ENCODE results near the gene FIP1L1. TPM values are rescaled to one million over a fixed set of nuclear protein-coding genes. Genes with fewer than 3 reads are reported as not detected.
A peak's percentile ranks its signal among the peaks of the same experiment; 100 is the strongest.

FIP1L1 gene
- total and polyA plus RNA-seq, 10 donors = 32.4 to 87.0 (median 59.9) TPM

GRCh38 chr4:53365486-53366300, 11.7 kb upstream of the FIP1L1 start, which contains the start of gene SCFD2:
Gene SCFD2 (minus strand): TSS chr4:53366061.
- TF ChIP-seq CTCF (IDR thresholded peaks at IDR 0.05 in 8 of 11, conservative IDR thresholded peaks at IDR 0.05 in 3 of 11) (no peak), POLR2A (IDR thresholded peaks at IDR 0.05) (no peak), POLR2AphosphoS5 (IDR thresholded peaks at IDR 0.05) (peak; percentile 73 to 90 (median 88))
- intact Hi-C loops (cut with DNase I; ENCODE audit: low total_unique reads) = no loop called here
- peak within 1 kb of the TSS; percentile 36 to 84 (median 80) for H3K27ac ChIP-seq
- no peaks in the 10 kb centered on the region for H3K9me3 ChIP-seq
- peaks cover 0 to 8% (median 0%) of the 10 kb centered on the region in 7 donors for H3K27me3 ChIP-seq (replicated peaks in 1 of 7)
- H3K4me3 ChIP-seq = peak within 1 kb of the TSS; percentile 85 to 100 (median 91)
- no peaks in the 10 kb centered on the region for H3K36me3 ChIP-seq
- WGBS, 5 donors = 0 to 1% (median 0%) methylated on average over 39 to 51 of the region's 51 CpGs
- H3K4me1 ChIP-seq = peaks cover 35 to 61% (median 52%) of the 10 kb centered on the region in 6 donors
- DNase-seq = peak; percentile 97

GRCh38 chr4:53366301-53366716, 11.1 kb upstream of the FIP1L1 start:
- peak overlapping the region; percentile 85 to 100 (median 91) for H3K4me3 ChIP-seq
- H3K9me3 ChIP-seq = no peaks in the 10 kb centered on the region
- intact Hi-C loops (cut with DNase I; ENCODE audit: low total_unique reads) = no loop called here
- H3K27me3 ChIP-seq (replicated peaks in 1 of 7) = peaks cover 0 to 14% (median 0%) of the 10 kb centered on the region in 7 donors
- TF ChIP-seq CTCF (IDR thresholded peaks at IDR 0.05 in 8 of 11, conservative IDR thresholded peaks at IDR 0.05 in 3 of 11) (no peak), POLR2AphosphoS5 (IDR thresholded peaks at IDR 0.05) (no peak), POLR2A (IDR thresholded peaks at IDR 0.05) (no peak)
- H3K27ac ChIP-seq = peak overlapping the region; percentile 36 to 84 (median 80)
- WGBS, 5 donors = 8 to 12% (median 10%) methylated on average over 8 of the region's 8 CpGs
- H3K36me3 ChIP-seq = no peaks in the 10 kb centered on the region
- no peak for DNase-seq
- H3K4me1 ChIP-seq = peaks cover 35 to 55% (median 49%) of the 10 kb centered on the region in 6 donors

GRCh38 chr4:53367721-53368120, 9.7 kb upstream of the FIP1L1 start:
- intact Hi-C loops (cut with DNase I; ENCODE audit: low total_unique reads) = no loop called here
- DNase-seq = no peak
- WGBS, 5 donors = 77 to 89% (median 84%) methylated on average over 2 of the region's 2 CpGs
- H3K36me3 ChIP-seq = no peaks in the 10 kb centered on the region
- TF ChIP-seq POLR2A (IDR thresholded peaks at IDR 0.05) (no peak), POLR2AphosphoS5 (IDR thresholded peaks at IDR 0.05) (no peak), CTCF (IDR thresholded peaks at IDR 0.05 in 8 of 11, conservative IDR thresholded peaks at IDR 0.05 in 3 of 11) (no peak)
- H3K27me3 ChIP-seq (replicated peaks in 1 of 7) = peaks cover 0 to 18% (median 0%) of the 10 kb centered on the region in 7 donors
- no peak overlapping the region for H3K27ac ChIP-seq
- H3K4me1 ChIP-seq = peaks cover 26 to 41% (median 35%) of the 10 kb centered on the region in 6 donors
- no peaks in the 10 kb centered on the region for H3K9me3 ChIP-seq
- H3K4me3 ChIP-seq = no peak overlapping the region

GRCh38 chr4:53371049-53371448, 6.4 kb upstream of the FIP1L1 start:
- intact Hi-C loops (cut with DNase I; ENCODE audit: low total_unique reads) = no loop called here
- Histone ChIP-seq H3K27ac (no peak overlapping the region), H3K27me3 (replicated peaks in 1 of 7) (peaks cover 0 to 18% (median 0%) of the 10 kb centered on the region in 7 donors), H3K9me3 (no peaks in the 10 kb centered on the region), H3K4me1 (peaks cover 4 to 10% (median 6%) of the 10 kb centered on the region in 6 donors), H3K4me3 (no peak overlapping the region), H3K36me3 (no peaks in the 10 kb centered on the region)
- 73 to 88% (median 84%) methylated on average over 3 of the region's 3 CpGs for WGBS, 5 donors
- DNase-seq = no peak
- TF ChIP-seq POLR2AphosphoS5 (IDR thresholded peaks at IDR 0.05) (no peak), CTCF (IDR thresholded peaks at IDR 0.05 in 8 of 11, conservative IDR thresholded peaks at IDR 0.05 in 3 of 11) (no peak), POLR2A (IDR thresholded peaks at IDR 0.05) (no peak)
